HUDEP-2 (cell line): ENCODE results near the gene WNT10A.
"Not testable (repeated sequence)": the region's sequence is repeated elsewhere in the genome, so short reads cannot be mapped to it uniquely, and the experiment has no call there.

Experiments
- DNase-seq, 76 experiments: peaks; one replicate each; lab custom pipeline; 2025; ENCODE audit not compliant: unreplicated experiment in 76 of 76; lab: John Stamatoyannopoulos, UW

WNT10A gene

DNA sequence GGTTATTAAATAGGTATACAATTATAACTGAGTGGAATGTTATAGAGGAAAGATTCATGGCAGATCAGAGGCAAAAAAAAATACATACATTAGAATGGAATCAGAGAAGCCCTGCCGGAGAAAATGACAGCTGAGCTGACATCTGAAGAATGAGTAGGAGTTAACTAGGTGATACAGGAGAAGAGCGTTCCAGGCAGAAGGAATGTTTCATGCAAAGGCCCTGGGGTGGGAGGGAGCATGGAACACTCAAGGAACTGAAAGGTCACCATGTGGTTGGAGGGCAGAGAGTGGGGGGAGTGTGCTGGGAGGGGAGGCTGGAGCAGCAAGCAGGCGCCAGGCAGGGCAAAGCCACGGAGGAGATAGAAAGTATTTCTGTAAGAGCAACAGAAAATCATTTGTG, 47.2 kb downstream of the WNT10A start:
- no peak for DNase-seq

DNA sequence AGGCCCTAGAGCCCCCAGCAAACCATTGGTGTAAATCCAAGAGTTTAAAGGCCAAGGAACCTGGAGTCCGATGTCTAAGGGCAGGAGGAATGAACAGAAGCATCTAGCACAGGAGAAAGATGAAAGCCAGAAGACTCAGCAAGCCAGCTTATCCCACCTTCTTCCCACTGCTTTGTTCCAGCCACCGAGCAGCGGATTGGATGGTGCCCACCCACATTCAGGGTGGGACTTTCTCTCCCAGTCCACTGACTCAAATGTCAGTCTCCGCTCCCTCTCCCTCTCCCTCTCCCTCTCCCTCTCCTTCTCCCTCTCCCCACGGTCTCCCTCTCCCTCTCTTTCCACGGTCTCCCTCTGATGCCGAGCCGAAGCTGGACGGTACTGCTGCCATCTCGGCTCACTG, 49.8 kb downstream of the WNT10A start:
- not testable (repeated sequence) for DNase-seq

DNA sequence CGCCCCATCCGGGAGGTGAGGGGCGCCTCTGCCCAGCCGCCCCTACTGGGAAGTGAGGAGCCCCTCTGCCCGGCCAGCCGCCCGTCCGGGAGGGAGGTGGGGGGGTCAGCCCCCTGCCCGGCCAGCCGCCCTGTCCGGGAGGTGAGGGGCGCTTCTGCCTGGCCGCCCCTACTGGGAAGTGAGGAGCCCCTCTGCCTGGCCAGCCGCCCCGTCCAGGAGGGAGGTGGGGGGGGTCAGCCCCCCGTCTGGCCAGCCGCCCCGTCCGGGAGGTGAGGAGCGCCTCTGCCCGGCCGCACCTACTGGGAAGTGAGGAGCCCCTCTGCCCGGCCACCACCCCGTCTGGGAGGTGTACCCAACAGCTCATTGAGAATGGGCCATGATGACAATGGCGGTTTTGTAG, 51.1 kb downstream of the WNT10A start:
- not testable (repeated sequence) for DNase-seq
